Mucosa of stomach (tissue), 1 donor: ENCODE measurements around the gene ADGRE3.
A peak's percentile ranks its signal among the peaks of the same experiment; 100 is the strongest.

Source experiments
- H3K27me3 ChIP-seq: one replicate; pipeline ENCODE4 v1.7.0; 2013; ENCODE audit warnings: mild to moderate bottlenecking, low read length; ENCODE audit not compliant: control insufficient read depth, insufficient read depth
- H3K36me3 ChIP-seq: one replicate; pipeline ENCODE4 v1.7.0; 2013; ENCODE audit warnings: low read length; ENCODE audit not compliant: control insufficient read depth, insufficient read depth
- H3K4me1 ChIP-seq: one replicate; pipeline ENCODE4 v1.7.0; 2013; ENCODE audit warnings: mild to moderate bottlenecking, low read length; ENCODE audit not compliant: control insufficient read depth, insufficient read depth
- H3K4me3 ChIP-seq: one replicate; pipeline ENCODE4 v1.7.0; 2013; ENCODE audit warnings: low read length
- H3K9ac ChIP-seq: one replicate; pipeline ENCODE4 v1.7.0; 2013; ENCODE audit warnings: mild to moderate bottlenecking, low read length, moderate library complexity
- H3K9me3 ChIP-seq: one replicate; pipeline ENCODE4 v1.7.0; 2013; ENCODE audit warnings: mild to moderate bottlenecking, low read length, moderate library complexity; ENCODE audit not compliant: control insufficient read depth
- donor health status: Pancreatic carcinoma.

ADGRE3 gene

GRCh38 chr19:14689598-14690503 is 15.2 kb upstream of the ADGRE3 start, which contains the start of gene ZNF333:
ZNF333 (plus strand) TSS chr19:14690048; CDS start chr19:14693492, 3,444 bp downstream.
- Histone ChIP-seq H3K4me1 (no peaks in the 10 kb centered on the region), H3K36me3 (peaks cover under 1% of the 10 kb centered on the region), H3K27me3 (no peaks in the 10 kb centered on the region), H3K9me3 (no peaks in the 10 kb centered on the region), H3K4me3 (peak within 1 kb of the TSS; percentile 77), H3K9ac (peak within 1 kb of the TSS; percentile 80)

- no peaks in the 10 kb centered on the region for H3K9me3 ChIP-seq
- no peak overlapping the region for H3K4me3 ChIP-seq
- no peak overlapping the region for H3K9ac ChIP-seq
- no peaks in the 10 kb centered on the region for H3K36me3 ChIP-seq
- no peaks in the 10 kb centered on the region for H3K4me1 ChIP-seq
- no peaks in the 10 kb centered on the region for H3K27me3 ChIP-seq
Observed at GRCh38 chr19:14686411-14686810, 11.8 kb upstream of the ADGRE3 start.

GRCh38 chr19:14683439-14683838 is 8.8 kb upstream of the ADGRE3 start:
- no peak overlapping the region for H3K9ac ChIP-seq
- H3K4me1 ChIP-seq, result no peaks in the 10 kb centered on the region
- no peaks in the 10 kb centered on the region for H3K36me3 ChIP-seq
- H3K4me3 ChIP-seq, result no peak overlapping the region
- H3K27me3 ChIP-seq, result no peaks in the 10 kb centered on the region
- H3K9me3 ChIP-seq, result no peaks in the 10 kb centered on the region

- H3K4me1 ChIP-seq, result no peaks in the 10 kb centered on the region
- H3K27me3 ChIP-seq, result no peaks in the 10 kb centered on the region
- no peak overlapping the region for H3K4me3 ChIP-seq
- no peak overlapping the region for H3K9ac ChIP-seq
- H3K9me3 ChIP-seq, result no peaks in the 10 kb centered on the region
- no peaks in the 10 kb centered on the region for H3K36me3 ChIP-seq
Observed at GRCh38 chr19:14682084-14682483, 7.4 kb upstream of the ADGRE3 start.

- H3K4me1 ChIP-seq, result no peaks in the 10 kb centered on the region
- H3K4me3 ChIP-seq, result no peak overlapping the region
- H3K27me3 ChIP-seq, result no peaks in the 10 kb centered on the region
- no peaks in the 10 kb centered on the region for H3K9me3 ChIP-seq
- no peaks in the 10 kb centered on the region for H3K36me3 ChIP-seq
- H3K9ac ChIP-seq, result no peak overlapping the region
Observed at GRCh38 chr19:14678199-14678598, 3.6 kb upstream of the ADGRE3 start.

- Histone ChIP-seq H3K9me3 (no peaks in the 10 kb centered on the region), H3K4me3 (no peak overlapping the region), H3K27me3 (no peaks in the 10 kb centered on the region), H3K4me1 (no peaks in the 10 kb centered on the region), H3K36me3 (no peaks in the 10 kb centered on the region), H3K9ac (no peak overlapping the region)
Observed at GRCh38 chr19:14677464-14677863, 2.8 kb upstream of the ADGRE3 start.

GRCh38 chr19:14676762-14677161 is 2.1 kb upstream of the ADGRE3 start:
- H3K36me3 ChIP-seq, result no peaks in the 10 kb centered on the region
- H3K4me1 ChIP-seq, result no peaks in the 10 kb centered on the region
- H3K27me3 ChIP-seq, result no peaks in the 10 kb centered on the region
- no peak overlapping the region for H3K4me3 ChIP-seq
- H3K9me3 ChIP-seq, result no peaks in the 10 kb centered on the region
- H3K9ac ChIP-seq, result no peak overlapping the region

- Histone ChIP-seq H3K9ac (no peak overlapping the region), H3K4me3 (no peak overlapping the region), H3K4me1 (no peaks in the 10 kb centered on the region), H3K27me3 (no peaks in the 10 kb centered on the region), H3K9me3 (no peaks in the 10 kb centered on the region), H3K36me3 (no peaks in the 10 kb centered on the region)
Observed at GRCh38 chr19:14673088-14673487, 1.6 kb downstream of the ADGRE3 start.

- no peak overlapping the region for H3K4me3 ChIP-seq
- no peaks in the 10 kb centered on the region for H3K9me3 ChIP-seq
- H3K9ac ChIP-seq, result no peak overlapping the region
- no peaks in the 10 kb centered on the region for H3K27me3 ChIP-seq
- no peaks in the 10 kb centered on the region for H3K36me3 ChIP-seq
- H3K4me1 ChIP-seq, result no peaks in the 10 kb centered on the region
Observed at GRCh38 chr19:14672188-14672872, 2.3 kb downstream of the ADGRE3 start.

GRCh38 chr19:14670408-14670807 is 4.2 kb downstream of the ADGRE3 start:
- Histone ChIP-seq H3K9ac (no peak overlapping the region), H3K36me3 (no peaks in the 10 kb centered on the region), H3K9me3 (no peaks in the 10 kb centered on the region), H3K4me1 (no peaks in the 10 kb centered on the region), H3K27me3 (no peaks in the 10 kb centered on the region), H3K4me3 (no peak overlapping the region)

- H3K36me3 ChIP-seq, result no peaks in the 10 kb centered on the region
- no peaks in the 10 kb centered on the region for H3K9me3 ChIP-seq
Observed at GRCh38 chr19:14669940-14670339, 4.7 kb downstream of the ADGRE3 start.

GRCh38 chr19:14661372-14661924 is 13.2 kb downstream of the ADGRE3 start:
- Histone ChIP-seq H3K4me1 (no peaks in the 10 kb centered on the region), H3K36me3 (no peaks in the 10 kb centered on the region), H3K9ac (no peak overlapping the region), H3K27me3 (no peaks in the 10 kb centered on the region), H3K9me3 (no peaks in the 10 kb centered on the region), H3K4me3 (no peak overlapping the region)

More at GRCh38 chr19:14669940-14670339, 4.7 kb downstream of the ADGRE3 start:
- no peak overlapping the region for H3K9ac ChIP-seq
- no peak overlapping the region for H3K4me3 ChIP-seq
- no peaks in the 10 kb centered on the region for H3K27me3 ChIP-seq
- H3K4me1 ChIP-seq, result no peaks in the 10 kb centered on the region
